Skeletal muscle tissue (tissue), 4 donors: Measurements from ENCODE around the gene FARS2. TPM values are rescaled to one million over a fixed set of nuclear protein-coding genes. Genes with fewer than 3 reads are reported as not detected.

Experiments used
- H3K27ac ChIP-seq: one replicate; pipeline ENCODE4 v1.7.0; 2013; ENCODE audit warnings: mild to moderate bottlenecking, low read depth, low read length, inconsistent platforms
- H3K27me3 ChIP-seq, 3 donors: one replicate each; pipeline ENCODE4 v1.7.0; 2013; ENCODE audit warnings: low read length in 3 of 3; ENCODE audit not compliant: control insufficient read depth in 3 of 3, insufficient read depth in 3 of 3
- H3K36me3 ChIP-seq, 3 donors: one replicate each; pipeline ENCODE4 v1.7.0; 2013; ENCODE audit warnings: low read length in 3 of 3; ENCODE audit not compliant: control insufficient read depth in 3 of 3, insufficient read depth in 3 of 3
- H3K4me1 ChIP-seq, 3 donors: one replicate each; pipeline ENCODE4 v1.7.0; 2013; ENCODE audit warnings: low read length in 3 of 3, mild to moderate bottlenecking in 3 of 3; ENCODE audit not compliant: control insufficient read depth in 3 of 3, insufficient read depth in 3 of 3
- H3K4me3 ChIP-seq, 3 donors: one replicate each; pipeline ENCODE4 v1.7.0; 2013; ENCODE audit warnings: low read length in 3 of 3
- H3K9ac ChIP-seq, 3 donors: one replicate each; pipeline ENCODE4 v1.7.0; 2013; ENCODE audit warnings: low read length in 3 of 3, mild to moderate bottlenecking in 3 of 3, moderate library complexity in 2 of 3, low read depth in 1 of 3
- H3K9me3 ChIP-seq, 3 donors: one replicate each; pipeline ENCODE4 v1.7.0; 2013; ENCODE audit warnings: low read length in 3 of 3; ENCODE audit not compliant: control insufficient read depth in 3 of 3
- total RNA-seq: library from RNA; depleted of rRNA; stranded (reverse); fragments of >200 nt; gene quantifications from one replicate; pipeline ENCODE4 v1.2.3, GENCODE V29; 2014
- donor health status: Osteomylitis.

The FARS2 gene
- total RNA-seq, 1 donor from 2014 or later = 27.7 TPM

- no peak overlapping the region for H3K4me3 ChIP-seq
- H3K9ac ChIP-seq = no peak overlapping the region
- H3K9me3 ChIP-seq = no peaks in the 10 kb centered on the region
- H3K36me3 ChIP-seq = no peaks in the 10 kb centered on the region
- H3K27ac ChIP-seq = no peak overlapping the region
- peaks cover 2 to 6% (median 6%) of the 10 kb centered on the region in 3 donors for H3K4me1 ChIP-seq
- H3K27me3 ChIP-seq = no peaks in the 10 kb centered on the region
Observed at GRCh38 chr6:5266423-5266822, 5.1 kb downstream of the FARS2 start.

GRCh38 chr6:5270093-5270680, 8.9 kb downstream of the FARS2 start:
- H3K27ac ChIP-seq = no peak overlapping the region
- H3K9me3 ChIP-seq = no peaks in the 10 kb centered on the region
- H3K4me1 ChIP-seq = no peaks in the 10 kb centered on the region
- no peaks in the 10 kb centered on the region for H3K27me3 ChIP-seq
- no peak overlapping the region for H3K4me3 ChIP-seq
- H3K9ac ChIP-seq = no peak overlapping the region
- no peaks in the 10 kb centered on the region for H3K36me3 ChIP-seq

DNA sequence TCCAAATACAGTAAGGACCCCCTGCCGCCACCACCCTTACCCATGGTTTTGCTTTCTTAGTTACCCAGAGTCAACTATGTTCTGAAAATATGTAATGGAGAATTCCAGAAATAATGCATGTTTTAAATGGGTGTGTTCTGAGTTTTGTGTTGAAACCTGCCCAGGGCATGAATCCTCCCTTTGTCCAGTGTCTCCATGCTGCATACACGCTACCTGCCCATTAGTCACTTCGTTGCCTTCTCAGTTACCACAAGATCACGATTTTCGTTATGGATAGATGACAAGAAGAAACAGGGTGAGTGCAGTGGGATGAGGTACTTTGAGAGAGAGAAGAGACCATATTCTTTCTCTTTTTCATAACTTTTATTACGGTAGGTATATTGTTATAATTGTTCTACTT, 10.6 kb downstream of the FARS2 start:
- H3K4me1 ChIP-seq = no peaks in the 10 kb centered on the region
- H3K36me3 ChIP-seq = no peaks in the 10 kb centered on the region
- H3K4me3 ChIP-seq = no peak overlapping the region
- no peak overlapping the region for H3K27ac ChIP-seq
- H3K9me3 ChIP-seq = no peaks in the 10 kb centered on the region
- H3K27me3 ChIP-seq = no peaks in the 10 kb centered on the region
- H3K9ac ChIP-seq = no peak overlapping the region

GRCh38 chr6:5274231-5274630, 12.9 kb downstream of the FARS2 start:
- no peaks in the 10 kb centered on the region for H3K9me3 ChIP-seq

DNA sequence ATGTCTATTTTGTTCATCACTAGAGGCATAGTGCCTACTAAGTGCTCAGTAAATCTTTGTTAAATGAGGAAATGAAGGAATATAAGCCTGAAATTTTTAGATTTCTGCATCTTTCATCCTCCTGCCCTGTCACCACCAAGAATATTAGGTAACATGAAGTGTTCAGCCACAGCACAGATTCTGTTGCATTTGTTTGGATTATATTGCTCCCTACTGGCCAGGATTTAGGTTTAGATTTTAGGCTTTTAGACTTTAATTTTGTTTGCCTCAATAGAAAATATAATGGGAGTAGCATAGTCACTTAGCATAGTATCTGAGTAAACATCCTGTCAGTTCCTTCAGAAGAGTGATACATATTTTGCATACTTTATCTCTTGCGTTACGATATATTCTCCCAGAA, 14.2 kb downstream of the FARS2 start:
- Histone ChIP-seq H3K4me1 (peaks cover 0 to 4% (median 0%) of the 10 kb centered on the region in 3 donors), H3K9ac (no peak overlapping the region), H3K4me3 (no peak overlapping the region), H3K36me3 (no peaks in the 10 kb centered on the region), H3K27ac (no peak overlapping the region), H3K27me3 (no peaks in the 10 kb centered on the region), H3K9me3 (no peaks in the 10 kb centered on the region)

More at GRCh38 chr6:5274231-5274630, 12.9 kb downstream of the FARS2 start:
- H3K27ac ChIP-seq = no peak overlapping the region
- no peaks in the 10 kb centered on the region for H3K27me3 ChIP-seq
- no peaks in the 10 kb centered on the region for H3K36me3 ChIP-seq
- no peak overlapping the region for H3K4me3 ChIP-seq
- H3K9ac ChIP-seq = no peak overlapping the region
- no peaks in the 10 kb centered on the region for H3K4me1 ChIP-seq

DNA sequence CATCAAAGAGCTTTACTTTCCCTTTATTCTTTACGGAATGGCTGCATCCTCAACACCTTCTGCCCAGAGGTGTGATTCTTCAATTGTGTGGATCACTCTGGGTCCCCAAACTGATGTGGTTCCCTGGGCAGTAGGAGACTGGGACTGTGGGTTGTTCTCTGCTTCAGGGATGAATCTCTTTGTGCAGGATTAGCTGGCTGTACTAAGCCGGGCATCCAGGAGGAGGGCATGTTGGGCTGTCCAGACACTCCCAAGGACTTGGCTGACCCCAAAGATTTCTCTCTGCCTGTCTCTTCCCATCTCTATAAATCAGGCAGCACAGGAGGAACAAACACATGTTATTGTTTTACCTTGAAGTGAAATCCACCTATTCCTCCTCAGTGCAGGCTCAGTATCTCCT, 15.3 kb downstream of the FARS2 start:
- Histone ChIP-seq H3K27me3 (no peaks in the 10 kb centered on the region), H3K9ac (no peak overlapping the region), H3K4me1 (peaks cover 0 to 4% (median 0%) of the 10 kb centered on the region in 3 donors), H3K36me3 (no peaks in the 10 kb centered on the region), H3K27ac (no peak overlapping the region), H3K9me3 (no peaks in the 10 kb centered on the region), H3K4me3 (no peak overlapping the region)

DNA sequence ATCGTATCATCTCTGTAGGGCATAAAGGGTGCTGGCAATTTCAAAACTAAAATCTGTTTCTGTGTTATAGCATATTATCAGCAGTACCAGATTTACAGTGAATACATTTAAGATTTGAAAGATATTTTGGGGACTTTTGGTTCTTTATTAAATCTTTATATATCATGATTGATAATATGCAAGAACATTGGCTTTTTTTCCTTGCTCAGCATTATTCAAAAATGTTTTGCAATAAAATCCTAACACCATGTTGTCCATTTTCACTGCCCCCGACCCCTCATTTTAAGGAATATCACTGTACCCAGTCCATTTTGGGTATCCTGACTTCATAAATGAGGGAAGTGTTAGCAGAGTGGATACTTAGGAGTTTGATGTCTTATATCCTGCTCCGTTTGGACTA, 16.3 kb downstream of the FARS2 start:
- Histone ChIP-seq H3K9ac (no peak overlapping the region), H3K36me3 (no peaks in the 10 kb centered on the region), H3K27me3 (no peaks in the 10 kb centered on the region), H3K4me3 (no peak overlapping the region), H3K27ac (no peak overlapping the region), H3K9me3 (no peaks in the 10 kb centered on the region), H3K4me1 (peaks cover 0 to 4% (median 0%) of the 10 kb centered on the region in 3 donors)

DNA sequence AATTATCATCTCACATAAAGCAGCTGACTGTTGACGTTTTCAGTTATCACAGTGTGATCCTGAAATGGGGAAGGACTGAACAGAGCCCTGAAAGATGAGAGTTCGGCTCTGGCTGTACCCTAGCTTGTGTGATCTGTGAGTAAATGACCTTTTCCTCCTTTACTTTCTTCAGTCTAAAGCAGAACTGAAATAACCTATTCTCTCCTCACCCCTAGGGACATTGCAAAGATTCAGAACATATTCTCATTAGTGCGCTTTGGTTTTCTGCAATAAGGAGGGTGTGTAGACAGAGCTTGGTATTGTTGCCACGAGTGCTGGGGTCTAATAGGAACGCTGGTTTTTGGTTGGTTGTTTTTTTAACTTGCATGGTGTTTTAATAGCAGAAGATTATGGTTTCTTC, 16.7 kb downstream of the FARS2 start:
- H3K4me1 ChIP-seq = peaks cover 0 to 4% (median 0%) of the 10 kb centered on the region in 3 donors
- H3K4me3 ChIP-seq = no peak overlapping the region
- no peaks in the 10 kb centered on the region for H3K27me3 ChIP-seq
- no peaks in the 10 kb centered on the region for H3K36me3 ChIP-seq
- no peak overlapping the region for H3K27ac ChIP-seq
- no peak overlapping the region for H3K9ac ChIP-seq
- H3K9me3 ChIP-seq = no peaks in the 10 kb centered on the region

DNA sequence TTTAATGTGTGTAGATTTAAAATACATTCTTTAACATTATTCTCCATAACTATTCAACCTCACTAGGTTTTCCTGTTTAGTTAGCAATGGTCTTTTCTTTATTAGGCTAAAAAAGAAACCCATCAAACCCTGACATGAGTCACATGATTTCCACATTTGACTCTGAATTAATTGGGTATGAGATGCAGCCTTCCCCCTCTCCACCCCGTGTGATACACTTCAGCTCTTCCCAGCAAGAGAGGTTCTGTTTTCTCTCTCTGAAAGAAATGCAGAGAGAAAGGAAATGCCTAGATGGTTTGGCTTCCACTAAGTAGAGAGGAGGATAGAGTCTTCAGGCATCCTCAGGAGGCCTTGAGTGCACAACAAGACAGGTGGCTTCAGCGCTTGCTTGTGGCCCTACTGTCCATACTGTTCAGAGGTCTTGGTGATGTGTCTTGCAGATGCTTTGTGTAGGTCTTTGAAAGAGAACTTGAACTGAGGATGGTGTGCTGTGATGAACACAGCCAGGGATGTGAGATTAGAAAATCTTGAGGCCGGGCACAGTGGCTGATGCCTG, 17.3 kb downstream of the FARS2 start:
- Histone ChIP-seq H3K4me3 (no peak overlapping the region), H3K4me1 (peaks cover 0 to 4% (median 0%) of the 10 kb centered on the region in 3 donors), H3K9ac (no peak overlapping the region), H3K36me3 (no peaks in the 10 kb centered on the region), H3K9me3 (no peaks in the 10 kb centered on the region), H3K27me3 (no peaks in the 10 kb centered on the region), H3K27ac (no peak overlapping the region)

GRCh38 chr6:5279891-5280338, 18.6 kb downstream of the FARS2 start:
- Histone ChIP-seq H3K36me3 (no peaks in the 10 kb centered on the region), H3K4me1 (peaks cover 0 to 4% (median 0%) of the 10 kb centered on the region in 3 donors), H3K4me3 (no peak overlapping the region), H3K9me3 (no peaks in the 10 kb centered on the region), H3K9ac (no peak overlapping the region), H3K27ac (no peak overlapping the region), H3K27me3 (no peaks in the 10 kb centered on the region)
